Measurements from ENCODE around the gene GLI1.
A peak's percentile ranks its signal among the peaks of the same experiment; 100 is the strongest.

GLI1 gene

GRCh38 chr12:57472391-57472790 is 12.8 kb downstream of the GLI1 start:
- peaks cover 29% of the 10 kb centered on the region for H3K4me1 Mint-ChIP-seq (ENCODE audit: low read depth)
- no peaks in the 10 kb centered on the region for H3K27me3 Mint-ChIP-seq (ENCODE audit: low read depth)
- H3K27ac Mint-ChIP-seq, result no peak overlapping the region
- H3K36me3 Mint-ChIP-seq (ENCODE audit: low read depth), result peaks cover 52% of the 10 kb centered on the region
- H3K9me3 Mint-ChIP-seq, result no peaks in the 10 kb centered on the region
- no peak overlapping the region for H3K4me3 Mint-ChIP-seq

DNA sequence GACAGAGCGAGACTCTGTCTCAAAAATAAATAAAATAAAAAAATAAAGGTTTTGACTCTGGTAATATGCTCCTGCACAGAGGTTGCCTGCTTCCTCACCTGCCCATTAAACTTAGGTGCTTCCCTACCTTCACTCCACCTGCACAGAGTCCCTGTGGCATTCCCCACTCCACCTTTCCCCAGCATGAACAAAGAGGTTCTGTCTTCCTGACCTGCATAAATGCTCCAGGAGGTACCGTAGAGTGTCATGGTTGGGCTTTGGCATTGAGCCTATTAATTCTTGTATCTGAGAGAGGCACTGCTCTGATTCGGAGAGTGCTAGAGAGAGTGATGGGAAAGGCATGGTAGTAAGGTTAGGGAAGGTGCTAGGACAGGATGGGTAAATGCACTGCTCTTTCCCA is 13.8 kb downstream of the GLI1 start:
- peaks cover 49% of the 10 kb centered on the region for H3K36me3 Mint-ChIP-seq (ENCODE audit: low read depth)
- peaks cover 36% of the 10 kb centered on the region for H3K4me1 Mint-ChIP-seq (ENCODE audit: low read depth)

DNA sequence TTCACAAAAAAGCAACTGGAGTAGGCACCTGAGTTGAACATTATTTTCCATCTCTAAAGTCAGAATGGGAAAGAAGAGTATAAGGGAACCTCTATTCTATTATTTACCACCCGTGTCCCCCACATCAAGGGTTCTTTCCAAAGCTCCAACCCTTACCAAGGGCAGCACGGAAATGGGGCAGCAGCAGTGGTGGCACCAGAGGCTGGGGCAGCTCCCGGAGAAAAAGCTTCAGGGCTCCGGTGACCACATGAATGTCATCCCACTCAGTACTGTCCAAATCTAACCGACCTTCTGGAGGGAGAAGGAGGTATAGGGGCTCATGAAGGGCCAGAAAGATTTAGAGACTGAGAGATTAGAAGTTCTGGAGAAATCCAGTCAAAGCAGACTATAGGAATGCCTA is 14.3 kb downstream of the GLI1 start:
- no peak overlapping the region for H3K27ac Mint-ChIP-seq
- H3K27me3 Mint-ChIP-seq (ENCODE audit: low read depth), result no peaks in the 10 kb centered on the region
- H3K4me3 Mint-ChIP-seq, result peak overlapping the region; percentile 68
- H3K9me3 Mint-ChIP-seq, result no peaks in the 10 kb centered on the region
- H3K36me3 Mint-ChIP-seq (ENCODE audit: low read depth), result peaks cover 47% of the 10 kb centered on the region
- peaks cover 41% of the 10 kb centered on the region for H3K4me1 Mint-ChIP-seq (ENCODE audit: low read depth)

More for the DNA sequence above, 13.8 kb downstream of the GLI1 start:
- Mint-ChIP-seq H3K4me3 (peak overlapping the region; percentile 6), H3K27me3 (ENCODE audit: low read depth) (no peaks in the 10 kb centered on the region), H3K9me3 (no peaks in the 10 kb centered on the region), H3K27ac (no peak overlapping the region)

- Mint-ChIP-seq H3K4me1 (ENCODE audit: low read depth) (peaks cover 46% of the 10 kb centered on the region), H3K9me3 (no peaks in the 10 kb centered on the region), H3K27me3 (ENCODE audit: low read depth) (no peaks in the 10 kb centered on the region), H3K4me3 (peak overlapping the region; percentile 68), H3K36me3 (ENCODE audit: low read depth) (peaks cover 44% of the 10 kb centered on the region), H3K27ac (peak overlapping the region; percentile 22)
These were observed 14.8 kb downstream of the GLI1 start for GRCh38 chr12:57474430-57474829.

GRCh38 chr12:57474862-57475261 is 15.3 kb downstream of the GLI1 start:
- H3K4me3 Mint-ChIP-seq, result peak overlapping the region; percentile 68
- no peak overlapping the region for H3K27ac Mint-ChIP-seq
- no peaks in the 10 kb centered on the region for H3K27me3 Mint-ChIP-seq (ENCODE audit: low read depth)
- H3K9me3 Mint-ChIP-seq, result no peaks in the 10 kb centered on the region
- H3K4me1 Mint-ChIP-seq (ENCODE audit: low read depth), result peaks cover 50% of the 10 kb centered on the region
- peaks cover 43% of the 10 kb centered on the region for H3K36me3 Mint-ChIP-seq (ENCODE audit: low read depth)

- H3K4me3 Mint-ChIP-seq, result peak overlapping the region; percentile 96
- H3K27ac Mint-ChIP-seq, result peak overlapping the region; percentile 16
- no peaks in the 10 kb centered on the region for H3K9me3 Mint-ChIP-seq
- peaks cover 55% of the 10 kb centered on the region for H3K4me1 Mint-ChIP-seq (ENCODE audit: low read depth)
- H3K27me3 Mint-ChIP-seq (ENCODE audit: low read depth), result no peaks in the 10 kb centered on the region
- H3K36me3 Mint-ChIP-seq (ENCODE audit: low read depth), result peaks cover 41% of the 10 kb centered on the region
These were observed 15.9 kb downstream of the GLI1 start for GRCh38 chr12:57475271-57476161.

- Mint-ChIP-seq H3K36me3 (ENCODE audit: low read depth) (peaks cover 41% of the 10 kb centered on the region), H3K9me3 (no peaks in the 10 kb centered on the region), H3K4me1 (ENCODE audit: low read depth) (peaks cover 59% of the 10 kb centered on the region), H3K4me3 (peak overlapping the region; percentile 96), H3K27me3 (ENCODE audit: low read depth) (no peaks in the 10 kb centered on the region), H3K27ac (peak overlapping the region; percentile 98)
These were observed 16.8 kb downstream of the GLI1 start for GRCh38 chr12:57476162-57476992.

DNA sequence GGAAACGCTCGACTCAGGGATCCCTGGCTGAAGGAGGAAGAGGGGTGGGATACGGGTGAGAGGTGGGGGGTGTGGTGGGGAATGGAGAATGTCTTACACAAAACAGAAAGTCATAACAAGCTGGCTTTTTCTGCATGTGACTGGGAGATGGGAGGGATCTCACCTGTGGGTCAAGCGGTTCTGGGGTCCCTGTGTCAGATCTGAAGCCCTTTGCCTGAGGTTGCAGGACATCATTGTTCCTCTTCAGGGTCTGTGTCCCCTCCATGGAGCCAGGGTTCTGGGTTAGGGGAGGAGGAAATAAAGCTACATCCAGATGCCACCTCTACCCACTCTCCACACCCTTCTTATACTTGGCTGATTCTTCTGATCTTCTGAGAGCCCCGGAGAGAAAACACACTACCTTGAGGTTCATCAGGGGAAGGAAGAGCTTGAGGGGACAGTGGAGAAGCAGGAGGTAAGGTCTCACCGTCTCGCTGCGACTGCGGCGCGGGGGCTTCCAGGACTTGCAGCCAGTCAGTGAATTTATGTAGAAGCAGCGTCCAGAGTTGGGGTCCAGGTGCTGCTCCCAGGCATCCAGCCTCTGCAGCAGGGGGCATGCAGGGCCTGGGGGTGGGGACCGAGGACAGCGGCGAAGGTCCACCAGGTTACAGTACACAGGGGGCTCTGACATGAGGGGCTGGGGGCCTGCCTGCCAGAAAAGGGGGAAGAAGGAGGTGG is 17.6 kb downstream of the GLI1 start:
- peaks cover 39% of the 10 kb centered on the region for H3K36me3 Mint-ChIP-seq (ENCODE audit: low read depth)
- no peaks in the 10 kb centered on the region for H3K9me3 Mint-ChIP-seq
- peak overlapping the region; percentile 98 for H3K27ac Mint-ChIP-seq
- H3K4me1 Mint-ChIP-seq (ENCODE audit: low read depth), result peaks cover 61% of the 10 kb centered on the region
- H3K27me3 Mint-ChIP-seq (ENCODE audit: low read depth), result no peaks in the 10 kb centered on the region
- peak overlapping the region; percentile 96 for H3K4me3 Mint-ChIP-seq

DNA sequence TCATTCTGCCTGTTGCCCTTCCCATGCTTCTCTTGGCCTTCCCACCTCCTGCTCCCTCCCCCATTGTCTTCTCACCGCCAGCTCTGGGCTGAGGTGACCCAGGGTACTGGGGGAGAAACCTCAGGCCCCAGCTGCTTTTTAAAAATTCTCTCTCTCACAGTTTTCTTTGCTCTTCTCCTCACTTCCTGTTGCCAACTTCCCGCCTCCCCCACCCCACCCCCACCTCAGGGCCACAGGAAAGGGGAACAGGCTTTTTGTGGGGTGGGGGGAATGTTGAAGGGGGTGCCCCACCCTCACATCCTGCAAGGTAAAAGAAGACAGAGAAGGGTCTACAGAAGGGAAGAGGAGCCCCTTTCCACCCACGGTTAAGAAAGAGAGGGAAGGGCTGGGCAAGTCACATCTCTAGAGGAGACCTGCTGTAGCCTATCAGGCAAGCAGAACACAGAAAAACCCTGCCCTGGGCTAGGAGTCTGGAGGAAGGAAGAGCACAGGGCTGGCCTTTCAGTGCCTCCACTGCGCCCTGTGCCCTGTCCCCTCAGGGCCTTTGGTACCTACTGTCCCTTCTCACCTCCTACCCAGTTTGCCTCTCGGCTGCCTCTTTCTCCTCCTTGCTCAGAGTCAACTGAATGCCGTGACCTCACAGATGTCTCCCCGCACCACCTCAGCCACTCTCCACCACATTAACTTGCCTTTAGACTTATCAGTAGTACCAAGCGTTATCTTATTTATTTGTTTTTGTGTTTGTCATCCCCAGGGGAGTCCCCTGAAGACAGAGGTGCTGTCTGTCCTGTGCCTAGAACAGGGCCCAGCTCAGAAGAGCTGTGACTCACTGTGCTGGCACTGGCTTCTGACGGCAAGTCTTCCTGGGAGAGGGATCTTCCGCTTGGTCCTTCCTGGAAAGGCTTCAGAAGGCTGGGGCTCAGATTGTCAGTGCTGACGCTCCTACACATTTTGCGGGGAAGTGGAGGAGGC is 18.4 kb downstream of the GLI1 start:
- peak overlapping the region; percentile 96 for H3K4me3 Mint-ChIP-seq

GRCh38 chr12:57479043-57479375 is 19.4 kb downstream of the GLI1 start:
- Mint-ChIP-seq H3K27ac (peak overlapping the region; percentile 98), H3K27me3 (ENCODE audit: low read depth) (no peaks in the 10 kb centered on the region), H3K4me3 (peak overlapping the region; percentile 96), H3K36me3 (ENCODE audit: low read depth) (peaks cover 25% of the 10 kb centered on the region), H3K4me1 (ENCODE audit: low read depth) (peaks cover 59% of the 10 kb centered on the region), H3K9me3 (no peaks in the 10 kb centered on the region)

More for the DNA sequence above, 18.4 kb downstream of the GLI1 start:
- Mint-ChIP-seq H3K27me3 (ENCODE audit: low read depth) (no peaks in the 10 kb centered on the region), H3K9me3 (no peaks in the 10 kb centered on the region), H3K4me1 (ENCODE audit: low read depth) (peaks cover 57% of the 10 kb centered on the region), H3K36me3 (ENCODE audit: low read depth) (peaks cover 32% of the 10 kb centered on the region), H3K27ac (peak overlapping the region; percentile 98)

- H3K36me3 Mint-ChIP-seq (ENCODE audit: low read depth), result peaks cover 20% of the 10 kb centered on the region
- peak within 1 kb of the TSS; percentile 98 for H3K27ac Mint-ChIP-seq
- H3K4me1 Mint-ChIP-seq (ENCODE audit: low read depth), result peaks cover 54% of the 10 kb centered on the region
- peak within 1 kb of the TSS; percentile 96 for H3K4me3 Mint-ChIP-seq
- no peaks in the 10 kb centered on the region for H3K27me3 Mint-ChIP-seq (ENCODE audit: low read depth)
- no peaks in the 10 kb centered on the region for H3K9me3 Mint-ChIP-seq
These were observed 20.0 kb downstream of the GLI1 start, which contains the start of gene ARHGAP9 for GRCh38 chr12:57479376-57480115. TSS of gene ARHGAP9 (minus strand) at chr12:57479866. CDS start at chr12:57479406, 460 bp downstream.

- peaks cover 44% of the 10 kb centered on the region for H3K4me1 Mint-ChIP-seq (ENCODE audit: low read depth)
- no peaks in the 10 kb centered on the region for H3K9me3 Mint-ChIP-seq
- H3K27ac Mint-ChIP-seq, result peak overlapping the region; percentile 98
- H3K36me3 Mint-ChIP-seq (ENCODE audit: low read depth), result peaks cover 10% of the 10 kb centered on the region
- no peaks in the 10 kb centered on the region for H3K27me3 Mint-ChIP-seq (ENCODE audit: low read depth)
- no peak overlapping the region for H3K4me3 Mint-ChIP-seq
These were observed 22.1 kb downstream of the GLI1 start for GRCh38 chr12:57481671-57482070.

- Mint-ChIP-seq H3K27me3 (ENCODE audit: low read depth) (no peaks in the 10 kb centered on the region), H3K4me1 (ENCODE audit: low read depth) (peaks cover 37% of the 10 kb centered on the region), H3K36me3 (ENCODE audit: low read depth) (peaks cover 9% of the 10 kb centered on the region), H3K27ac (no peak overlapping the region), H3K9me3 (no peaks in the 10 kb centered on the region), H3K4me3 (no peak overlapping the region)
These were observed 23.9 kb downstream of the GLI1 start for GRCh38 chr12:57483466-57483865.

Measured in T-helper 1 cell treated with Interleukin-12 subunit alpha and Interleukin-12 subunit beta and Interleukin-4 antibody, amounts not matched to agents 30 μg/mL and 1 μg/mL, for 36 hours (primary cell).